GM12891 (cell line): ENCODE measurements around the gene FGD5.

Source experiments
- PAX5 ChIP-seq: IDR thresholded peaks from 2 replicates; pipeline ENCODE4 v1.6.1; 2011; ENCODE audit warnings: low read length, moderate library complexity, mild to moderate bottlenecking; ENCODE audit not compliant: insufficient read depth, severe bottlenecking
- POLR2A ChIP-seq: IDR thresholded peaks from 2 replicates; pipeline ENCODE4 v1.6.1; 2011; ENCODE audit warnings: low read depth, low read length, control low read depth
- POLR2AphosphoS5 ChIP-seq: IDR thresholded peaks from 2 replicates; pipeline ENCODE4 v1.6.1; 2011; ENCODE audit warnings: low read depth, low read length, control low read depth
- POU2F2 ChIP-seq: IDR thresholded peaks from 2 replicates; pipeline ENCODE4 v1.6.1; 2011; ENCODE audit warnings: low read depth, mild to moderate bottlenecking, control low read depth, low read length, moderate library complexity
- SPI1 ChIP-seq: IDR thresholded peaks from 2 replicates; pipeline ENCODE4 v1.6.1; 2011; ENCODE audit warnings: low read depth, low read length, control low read depth
- TAF1 ChIP-seq: IDR thresholded peaks from 2 replicates; pipeline ENCODE4 v1.6.1; 2011; ENCODE audit warnings: low read depth, low read length, control low read depth

- no peak for TF ChIP-seq POLR2AphosphoS5
- no peak for TF ChIP-seq POLR2A
- no peak for TF ChIP-seq TAF1
- TF ChIP-seq SPI1 = no peak
- TF ChIP-seq PAX5 = no peak
- no peak for TF ChIP-seq POU2F2
Measured at GRCh38 chr3:14793858-14794234, 24.9 kb upstream of the FGD5 start.
